HG02798 (cell line): Measurements from ENCODE around the gene GON4L.
"Not testable (repeated sequence)": the region's sequence is repeated elsewhere in the genome, so short reads cannot be mapped to it uniquely, and the experiment has no call there.

Source experiments
- ATAC-seq: cut with Tn5 transposase; IDR thresholded peaks from one replicate; pipeline ENCODE4 v1.9.1; 2021; ENCODE audit warnings: mild to moderate bottlenecking; ENCODE audit not compliant: unreplicated experiment, poor library complexity

Gene GON4L

GRCh38 chr1:155760751-155761475 is 96.1 kb downstream of the GON4L start:
- no peak for ATAC-seq

- ATAC-seq, result no peak
These were observed 96.9 kb downstream of the GON4L start for GRCh38 chr1:155759966-155760630.

GRCh38 chr1:155759017-155759416 is 98.0 kb downstream of the GON4L start:
- ATAC-seq, result not testable (repeated sequence)

DNA sequence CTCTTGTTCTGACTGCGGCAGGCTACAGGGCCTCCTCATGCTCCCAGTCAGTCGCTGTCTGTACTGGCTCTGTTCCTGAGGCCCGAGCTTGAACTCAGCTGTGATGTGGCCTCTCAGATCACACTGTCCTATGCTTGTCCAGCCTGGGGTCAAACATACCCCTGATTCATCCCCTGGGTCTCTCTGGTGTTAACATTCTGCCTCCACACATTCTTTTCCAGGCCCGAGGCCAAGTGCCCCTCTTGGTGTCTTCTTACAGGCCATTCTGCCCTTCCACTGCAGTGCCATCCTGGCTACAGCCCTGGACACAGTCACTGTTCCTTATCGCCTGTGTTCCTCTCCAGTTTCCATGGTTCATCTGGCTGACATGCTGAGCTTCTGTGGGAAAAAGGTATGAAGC is 108.9 kb downstream of the GON4L start:
- ATAC-seq, result not testable (repeated sequence)

DNA sequence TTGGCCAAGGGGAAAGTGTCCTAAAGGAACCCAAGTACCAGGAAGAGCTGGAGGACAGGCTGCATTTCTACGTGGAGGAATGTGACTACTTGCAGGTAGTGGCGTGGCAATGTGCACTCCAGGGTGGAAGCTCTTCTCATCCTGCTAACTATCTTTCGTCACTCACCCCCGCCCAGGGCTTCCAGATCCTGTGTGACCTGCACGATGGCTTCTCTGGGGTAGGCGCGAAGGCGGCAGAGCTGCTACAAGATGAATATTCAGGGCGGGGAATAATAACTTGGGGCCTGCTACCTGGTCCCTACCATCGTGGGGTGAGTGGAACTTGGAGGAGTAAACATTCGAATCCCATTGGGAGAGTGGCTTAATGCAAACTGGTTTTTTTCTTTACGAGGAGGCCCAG is 109.4 kb downstream of the GON4L start:
- ATAC-seq, result not testable (repeated sequence)

- ATAC-seq, result peak; percentile 92
These were observed 111.5 kb downstream of the GON4L start for GRCh38 chr1:155745284-155746228.

DNA sequence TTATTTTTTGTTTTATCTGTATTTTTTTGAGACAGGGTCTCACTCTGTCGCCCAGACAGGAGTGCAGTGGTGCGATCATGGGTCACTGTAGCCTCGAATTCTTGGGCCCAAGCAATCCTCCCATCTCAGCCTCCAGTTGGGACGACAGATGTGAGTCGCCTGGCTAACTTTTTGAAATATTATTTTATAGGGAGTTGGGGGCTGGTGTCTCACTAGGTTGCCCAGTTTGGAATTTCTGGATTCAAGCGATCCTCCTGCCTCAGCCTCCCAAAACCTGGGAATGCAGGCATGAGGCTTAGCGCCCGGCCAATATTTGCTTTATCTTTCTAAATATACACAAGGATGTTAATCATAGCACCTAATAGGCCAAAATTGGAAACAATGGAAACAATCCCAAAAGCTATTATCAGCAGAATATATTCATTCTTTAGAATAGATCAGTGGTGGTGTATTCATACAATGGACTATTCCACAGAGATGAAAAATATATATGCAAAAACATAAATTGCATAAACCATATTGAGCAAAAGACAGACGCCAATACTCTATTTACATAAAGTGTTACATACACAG is 112.2 kb downstream of the GON4L start:
- ATAC-seq, result no peak

GRCh38 chr1:155741908-155742307 is 115.1 kb downstream of the GON4L start:
- ATAC-seq, result no peak

DNA sequence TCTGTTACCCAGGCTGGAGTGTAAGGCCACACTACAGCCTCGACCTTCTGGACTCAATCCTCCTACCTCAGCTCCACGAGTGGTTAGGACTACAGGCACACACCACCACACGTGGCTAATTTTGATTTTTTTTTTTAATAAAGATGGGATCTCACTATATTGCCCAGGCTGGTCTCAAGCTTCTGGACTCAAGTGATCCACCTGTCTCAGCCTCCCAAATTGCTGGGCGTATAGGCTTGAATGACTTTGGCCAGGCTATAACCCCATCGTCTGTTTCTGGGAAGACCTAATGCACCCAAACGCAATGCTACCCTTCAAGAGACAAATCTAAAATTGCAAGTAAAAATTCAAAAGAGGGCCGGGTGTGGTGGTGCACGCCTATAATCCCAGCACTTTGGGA is 116.0 kb downstream of the GON4L start:
- no peak for ATAC-seq

DNA sequence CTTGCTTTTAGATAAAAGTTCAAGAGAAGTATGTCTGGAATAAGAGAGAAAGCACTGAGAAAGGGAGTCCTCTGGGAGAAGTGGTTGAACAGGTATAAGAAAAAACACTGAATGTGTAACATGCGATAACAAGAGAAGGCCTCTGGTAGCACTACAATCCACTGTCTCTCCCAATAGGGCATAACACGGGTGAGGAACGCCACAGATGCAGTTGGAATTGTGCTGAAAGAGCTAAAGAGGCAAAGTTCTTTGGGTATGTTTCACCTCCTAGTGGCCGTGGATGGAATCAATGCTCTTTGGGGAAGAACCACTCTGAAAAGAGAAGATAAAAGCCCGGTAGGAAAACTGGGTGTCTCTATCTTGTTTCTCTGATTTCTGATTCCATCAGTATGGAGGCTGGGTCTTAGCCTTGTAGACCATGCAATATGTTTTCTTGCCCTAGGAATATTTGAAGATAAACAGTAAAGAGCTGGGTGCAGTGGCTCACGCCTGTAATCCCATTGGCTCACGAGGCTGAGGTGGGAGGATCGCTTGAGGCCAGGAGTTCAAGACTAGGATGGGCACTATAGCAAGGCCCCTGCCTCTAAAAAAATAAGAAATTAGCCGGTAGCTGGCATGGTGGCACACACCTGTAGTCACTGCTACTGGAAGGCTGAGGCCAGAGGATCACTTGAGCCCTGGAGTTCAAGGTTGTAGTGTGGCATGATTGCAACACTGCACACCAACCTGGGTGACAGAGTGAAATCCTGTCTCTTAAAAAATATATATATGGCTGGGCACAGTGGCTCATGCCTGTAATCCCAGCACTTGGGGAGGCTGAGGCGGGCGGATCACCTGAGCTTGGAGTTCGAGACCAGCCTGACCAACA is 127.7 kb downstream of the GON4L start:
- ATAC-seq, result no peak

GRCh38 chr1:155725142-155725541 is 131.9 kb downstream of the GON4L start:
- ATAC-seq, result no peak

DNA sequence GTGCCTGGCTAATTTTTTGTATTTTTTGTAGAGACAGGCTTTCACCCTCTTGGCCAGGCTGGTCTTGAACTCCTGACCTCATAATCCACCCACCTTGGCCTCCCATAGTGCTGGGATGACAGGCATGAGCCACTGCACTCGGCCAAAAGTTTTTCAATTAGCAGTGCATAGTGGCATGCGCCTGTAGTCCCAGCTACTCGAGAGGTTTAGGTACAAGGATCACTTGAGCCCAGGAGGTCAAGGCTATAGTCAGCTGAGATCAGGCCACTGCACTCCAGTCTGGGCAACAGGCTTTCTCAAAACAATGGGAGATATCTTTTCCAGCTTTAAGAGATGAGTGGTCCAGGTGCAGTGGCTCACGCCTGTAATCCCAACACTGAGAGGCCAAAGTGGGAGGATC is 137.3 kb downstream of the GON4L start:
- ATAC-seq, result no peak

- not testable (repeated sequence) for ATAC-seq
These were observed 138.4 kb downstream of the GON4L start for GRCh38 chr1:155718524-155719115.

DNA sequence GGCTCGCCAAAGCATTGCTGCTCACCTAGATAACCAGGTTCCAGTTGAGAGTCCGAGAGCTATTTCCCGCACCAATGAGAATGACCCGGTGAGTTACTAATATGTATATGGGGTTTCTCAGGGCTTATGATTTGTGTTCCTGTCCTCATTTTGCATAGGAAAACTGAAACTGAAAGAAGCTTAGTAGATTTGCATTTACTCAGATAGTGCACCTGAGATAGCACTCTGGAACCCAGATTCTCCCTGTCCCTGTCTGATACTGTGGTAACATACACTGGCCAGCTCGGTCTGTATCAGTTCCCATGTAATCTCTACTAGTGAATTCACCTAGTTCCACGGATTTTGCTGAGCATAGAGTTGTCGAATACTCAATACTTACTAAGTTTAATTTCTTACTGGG is 140.0 kb downstream of the GON4L start:
- ATAC-seq, result peak; percentile 74

- no peak for ATAC-seq
These were observed 141.2 kb downstream of the GON4L start for GRCh38 chr1:155715777-155716176.

DNA sequence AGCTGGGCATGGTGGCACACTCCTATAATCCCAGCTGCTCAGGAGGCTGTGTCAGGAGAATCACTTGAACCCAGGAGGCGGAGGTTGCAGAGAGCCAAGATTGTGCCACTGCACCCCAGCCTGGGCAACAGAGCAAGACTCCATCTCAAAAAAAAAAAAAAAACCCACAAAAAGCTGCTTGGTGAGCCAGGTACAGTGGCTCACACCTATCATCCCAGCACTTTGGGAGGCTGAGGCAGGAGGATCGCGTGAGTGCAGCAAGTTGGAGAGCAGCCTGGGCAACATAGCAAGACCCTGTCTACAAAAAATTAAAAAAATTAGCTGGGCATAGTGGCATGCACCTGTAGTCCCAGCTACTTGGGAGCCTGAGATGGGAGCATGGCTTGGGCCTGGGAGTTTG is 142.0 kb downstream of the GON4L start:
- ATAC-seq, result not testable (repeated sequence)

- no peak for ATAC-seq
These were observed 143.9 kb downstream of the GON4L start for GRCh38 chr1:155713075-155713474.

- ATAC-seq, result not testable (repeated sequence)
These were observed 144.4 kb downstream of the GON4L start for GRCh38 chr1:155712636-155713035.

DNA sequence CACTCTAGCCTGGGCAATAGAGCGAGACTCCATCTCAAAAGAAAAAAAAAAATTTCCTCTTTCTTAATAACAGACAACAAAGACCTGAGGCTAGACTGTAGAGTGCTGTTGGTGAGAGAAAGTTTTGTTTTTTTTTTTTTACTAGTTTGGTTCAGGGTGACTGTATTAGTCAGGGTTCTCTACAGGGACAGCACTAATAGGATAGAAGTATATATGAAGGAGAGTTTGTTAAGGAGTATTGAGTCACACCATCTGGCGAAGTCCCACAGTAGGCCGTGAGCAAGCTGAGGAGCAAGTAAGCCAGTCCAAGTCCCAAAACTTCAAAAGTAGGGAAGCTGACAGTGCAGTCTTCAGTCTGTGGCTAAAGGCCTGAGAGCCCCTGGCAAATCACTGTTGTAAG is 145.6 kb downstream of the GON4L start:
- not testable (repeated sequence) for ATAC-seq
